Testis (tissue), 3 donors: Measurements from ENCODE around the gene FBXL14. TPM values are rescaled to one million over a fixed set of nuclear protein-coding genes. Genes with fewer than 3 reads are reported as not detected.

Experiments
- DNase-seq: peaks from one replicate; pipeline ENCODE4 v3.0.0-alpha.2; 2019
- H3K27ac ChIP-seq, 2 donors: fragments of 200-600 bp; sonication (generic); one replicate each; pipeline ENCODE4 v1.5.1; 2019
- H3K27me3 ChIP-seq: fragments of 200-600 bp; sonication (generic); one replicate; pipeline ENCODE4 v1.5.1; 2019
- H3K36me3 ChIP-seq: fragments of 200-600 bp; sonication (generic); one replicate; pipeline ENCODE4 v1.5.1; 2017; ENCODE audit warnings: low read depth; ENCODE audit errors: missing control alignments
- H3K4me1 ChIP-seq: fragments of 200-600 bp; sonication (generic); one replicate; pipeline ENCODE4 v1.5.1; 2019
- H3K4me3 ChIP-seq, 2 donors: fragments of 200-600 bp; sonication (generic); one replicate each; pipeline ENCODE4 v1.5.1; 2017 to 2019
- H3K9me3 ChIP-seq: fragments of 200-600 bp; sonication (generic); one replicate; pipeline ENCODE4 v1.5.1; 2017
- CTCF ChIP-seq, 3 experiments: fragments of 450-650 bp in 2 of 3; fragments of 200-600 bp in 1 of 3; sonication (generic) in 1 of 3; IDR thresholded peaks; one replicate each; pipeline ENCODE4 v1.5.1; 2016 to 2019; ENCODE audit warnings: antibody characterized with exemption in 3 of 3, mild to moderate bottlenecking in 2 of 3, moderate library complexity in 1 of 3
- POLR2A ChIP-seq: fragments of 450-650 bp; IDR thresholded peaks from one replicate; pipeline ENCODE4 v1.6.1; 2017; ENCODE audit warnings: antibody characterized with exemption, mild to moderate bottlenecking, moderate library complexity
- WGBS, 2 donors: methylation state at CpG; one replicate each; pipeline ENCODE4 v1.1.5; 2018; 5-methylcytosine and 5-hydroxymethylcytosine counted together
- intact Hi-C: fragments of 100-400 bp; cut with DNase I; formaldehyde crosslinking; loops from one replicate; pipeline ENCODE4 v1.15.1; 2023; ENCODE audit warnings: low total_unique reads
- polyA plus RNA-seq: library from polyadenylated mRNA; stranded (reverse); fragments of 350-450 nt; fragmentation: Illumina TruSeq; extraction: RNeasy Lipid Tissue Mini Kit (QIAGEN cat#74804); gene quantifications from one replicate; pipeline ENCODE4 v1.2.3, GENCODE V29; 2014; ENCODE audit warnings: low read depth, low replicate concordance; ENCODE audit not compliant: insufficient read depth
- total RNA-seq, 2 donors: library from RNA; depleted of rRNA; stranded (reverse); fragments of >200 nt; gene quantifications; one replicate each; pipeline ENCODE4 v1.2.3, GENCODE V29; 2016

The FBXL14 gene
- total and polyA plus RNA-seq, 3 donors from 2014 or later = 39.5 to 50.2 (median 45.8) TPM

GRCh38 chr12:1523046-1523445 is 71.3 kb downstream of the FBXL14 start:
- no peak overlapping the region for H3K4me3 ChIP-seq
- H3K36me3 ChIP-seq = no peaks in the 10 kb centered on the region
- H3K4me1 ChIP-seq = no peaks in the 10 kb centered on the region
- DNase-seq = no peak
- intact Hi-C loops = no loop called here
- TF ChIP-seq CTCF (IDR thresholded peaks at IDR 0.05) (no peak), POLR2A (no peak)
- no peaks in the 10 kb centered on the region for H3K27me3 ChIP-seq
- H3K9me3 ChIP-seq = no peaks in the 10 kb centered on the region
- 89 to 98% methylated on average over 6 to 8 of the region's 8 CpGs for whole genome bisulfite sequencing, 2 donors
- no peak overlapping the region for H3K27ac ChIP-seq

- 55 to 61% methylated on average over 2 to 5 of the region's 5 CpGs for WGBS, 2 donors
- Histone ChIP-seq H3K4me1 (no peaks in the 10 kb centered on the region), H3K9me3 (no peaks in the 10 kb centered on the region), H3K4me3 (no peak overlapping the region), H3K27me3 (no peaks in the 10 kb centered on the region), H3K27ac (no peak overlapping the region), H3K36me3 (no peaks in the 10 kb centered on the region)
- TF ChIP-seq POLR2A (no peak), CTCF (IDR thresholded peaks at IDR 0.05) (no peak)
- intact Hi-C loops = no loop called here
- DNase-seq = no peak
Measured at GRCh38 chr12:1519642-1520041, 74.7 kb downstream of the FBXL14 start.

GRCh38 chr12:1518591-1519516 is 75.5 kb downstream of the FBXL14 start:
- Histone ChIP-seq H3K27me3 (no peaks in the 10 kb centered on the region), H3K9me3 (no peaks in the 10 kb centered on the region), H3K36me3 (no peaks in the 10 kb centered on the region), H3K4me3 (no peak overlapping the region), H3K27ac (no peak overlapping the region), H3K4me1 (no peaks in the 10 kb centered on the region)
- WGBS, 2 donors = 26 to 53% methylated on average over 16 to 29 of the region's 29 CpGs
- intact Hi-C loops = no loop called here
- TF ChIP-seq POLR2A (no peak), CTCF (IDR thresholded peaks at IDR 0.05) (no peak)
- DNase-seq = no peak

GRCh38 chr12:1517734-1518525 is 76.5 kb downstream of the FBXL14 start:
- intact Hi-C loops = no loop called here
- Histone ChIP-seq H3K36me3 (no peaks in the 10 kb centered on the region), H3K9me3 (no peaks in the 10 kb centered on the region), H3K4me3 (no peak overlapping the region), H3K27ac (no peak overlapping the region), H3K4me1 (no peaks in the 10 kb centered on the region), H3K27me3 (no peaks in the 10 kb centered on the region)
- DNase-seq = no peak
- TF ChIP-seq POLR2A (no peak), CTCF (IDR thresholded peaks at IDR 0.05) (no peak)
- WGBS, 2 donors = 89% methylated on average over 8 of the region's 8 CpGs
